ENCODE results near the gene ING4.

- TF ChIP-seq PPARA (CRISPR knock-in tag; IDR thresholded peaks at IDR 0.05; ENCODE audit: borderline replicate concordance) (no peak), ISL1 (CRISPR knock-in tag; IDR thresholded peaks at IDR 0.05) (no peak), OSR1 (CRISPR knock-in tag; IDR thresholded peaks at IDR 0.05) (no peak)
Measured at GRCh38 chr12:6639151-6639801, 23.6 kb downstream of the ING4 start.

Measured in SK-N-SH treated with all-trans-retinoic acid at 6 μM for 48 hours (cell line).